Heart left ventricle (tissue), 13 donors: ENCODE data around the gene APRT.

ENCODE experiments used
- CTCF ChIP-seq, 12 donors: fragments of 200-600 bp; sonication (generic) in 4 of 12; IDR thresholded peaks; one replicate each; pipeline versions ENCODE4 v1.5.0 to v1.8.0; 2018 to 2022; ENCODE audit warnings: antibody characterized with exemption in 12 of 12, mild to moderate bottlenecking in 5 of 12
- POLR2A ChIP-seq, 2 donors: fragments of 450-650 bp; IDR thresholded peaks; one replicate each; pipeline ENCODE4 v1.6.1; 2017; ENCODE audit warnings: antibody characterized with exemption in 2 of 2, mild to moderate bottlenecking in 2 of 2, moderate library complexity in 2 of 2
- donor health status: ischemic (EF 13 %, LVEDD 7.1; RV severe dilation, severe dysfunction).
- donor health status: DM: no; HTN: yes; CAD: no.
- donor health status: DM: no; HTN: no; CAD: no.
- donor health status: ischemic (EF 25% LVEDD 6.9; RV normal size, moderate dysfunction).
- donor health status: ischemic (EF 25% LVEDD 5.7; RV mildly dilated, moderate dysfunction).
- donor health status: ischemic (EF 35%, LVEDD 5.7; RV mildly dilated, moderate dysfunction).
- donor health status: nonischemic (EF 11% LVEDD 7.7; RV severe dilation, severe dysfunction).
- donor health status: DM: yes; HTN: yes; CAD: no.
- donor health status: PGD.
- donor health status: ischemic (EF 29% LVEDD 5.4; RV normal size, mild dysfunction).
- donor health status: nonischemic (EF 23%, LVEDD 6.1; RV moderate dilation, normal function).

GRCh38 chr16:88787579-88788314, 24.0 kb downstream of the APRT start:
- TF ChIP-seq POLR2A (IDR thresholded peaks at IDR 0.05) (no peak), CTCF (IDR thresholded peaks at IDR 0.05) (no peak)
